GM21528 (cell line): ENCODE results near the gene ZNF710.
A peak's percentile ranks its signal among the peaks of the same experiment; 100 is the strongest.

Experiments
- ATAC-seq: cut with Tn5 transposase; IDR thresholded peaks from one replicate; pipeline ENCODE4 v1.9.1; 2021; ENCODE audit warnings: mild to moderate bottlenecking, moderate library complexity; ENCODE audit not compliant: unreplicated experiment, low FRiP score

The ZNF710 gene

GRCh38 chr15:90036806-90037510 lies 35.8 kb downstream of the ZNF710 start:
- ATAC-seq: no peak

GRCh38 chr15:90037511-90037860 lies 36.4 kb downstream of the ZNF710 start:
- ATAC-seq: no peak

GRCh38 chr15:90037961-90038631 lies 37.0 kb downstream of the ZNF710 start:
- ATAC-seq: peak; percentile 51

GRCh38 chr15:90038632-90039095 lies 37.5 kb downstream of the ZNF710 start:
- no peak for ATAC-seq

GRCh38 chr15:90039996-90040395 lies 38.9 kb downstream of the ZNF710 start:
- no peak for ATAC-seq

GRCh38 chr15:90040618-90041017 lies 39.5 kb downstream of the ZNF710 start:
- no peak for ATAC-seq

GRCh38 chr15:90042356-90042755 lies 41.2 kb downstream of the ZNF710 start:
- ATAC-seq: no peak

- no peak for ATAC-seq
Measured at GRCh38 chr15:90042766-90043529, 41.8 kb downstream of the ZNF710 start.

- ATAC-seq: no peak
Measured at GRCh38 chr15:90043530-90044010, 42.4 kb downstream of the ZNF710 start.

GRCh38 chr15:90044191-90044590 lies 43.1 kb downstream of the ZNF710 start:
- no peak for ATAC-seq

- no peak for ATAC-seq
Measured at GRCh38 chr15:90044916-90045371, 43.8 kb downstream of the ZNF710 start.

- no peak for ATAC-seq
Measured at GRCh38 chr15:90046289-90046688, 45.2 kb downstream of the ZNF710 start.

- ATAC-seq: no peak
Measured at GRCh38 chr15:90046911-90047392, 45.8 kb downstream of the ZNF710 start.

- ATAC-seq: no peak
Measured at GRCh38 chr15:90047956-90048575, 46.9 kb downstream of the ZNF710 start.

GRCh38 chr15:90049030-90049429 lies 47.9 kb downstream of the ZNF710 start:
- ATAC-seq: no peak

GRCh38 chr15:90049666-90050604 lies 48.8 kb downstream of the ZNF710 start:
- ATAC-seq: no peak

GRCh38 chr15:90051874-90052273 lies 50.8 kb downstream of the ZNF710 start:
- no peak for ATAC-seq

GRCh38 chr15:90053685-90054466 lies 52.8 kb downstream of the ZNF710 start:
- ATAC-seq: no peak

GRCh38 chr15:90054618-90055097 lies 53.5 kb downstream of the ZNF710 start:
- ATAC-seq: no peak
